Measurements from ENCODE around the gene CCL1. TPM values are rescaled to one million over a fixed set of nuclear protein-coding genes. Genes with fewer than 3 reads are reported as not detected.

CCL1 gene
- total RNA-seq, 2 donors from 2014 or later, result not detected

GRCh38 chr17:34366010-34366409 is 3.0 kb upstream of the CCL1 start:
- no peaks in the 10 kb centered on the region for H3K27me3 ChIP-seq
- H3K9me3 ChIP-seq, result no peaks in the 10 kb centered on the region
- H3K27ac ChIP-seq, result no peak overlapping the region
- no peaks in the 10 kb centered on the region for H3K36me3 ChIP-seq
- H3K4me1 ChIP-seq, result peaks cover 0 to 4% of the 10 kb centered on the region in 2 donors
- TF ChIP-seq CTCF (IDR thresholded peaks at IDR 0.05), result no peak
- no peak overlapping the region for H3K4me3 ChIP-seq
- no peak for DNase-seq (ENCODE audit: low spot score)

- no peak for TF ChIP-seq CTCF (IDR thresholded peaks at IDR 0.05)
- no peak for DNase-seq (ENCODE audit: low spot score)
- no peaks in the 10 kb centered on the region for H3K9me3 ChIP-seq
- no peak overlapping the region for H3K27ac ChIP-seq
- no peaks in the 10 kb centered on the region for H3K36me3 ChIP-seq
- H3K27me3 ChIP-seq, result no peaks in the 10 kb centered on the region
- H3K4me3 ChIP-seq, result no peak overlapping the region
- H3K4me1 ChIP-seq, result peaks cover 0 to 9% of the 10 kb centered on the region in 2 donors
Observed at GRCh38 chr17:34365340-34365739, 2.3 kb upstream of the CCL1 start.

DNA sequence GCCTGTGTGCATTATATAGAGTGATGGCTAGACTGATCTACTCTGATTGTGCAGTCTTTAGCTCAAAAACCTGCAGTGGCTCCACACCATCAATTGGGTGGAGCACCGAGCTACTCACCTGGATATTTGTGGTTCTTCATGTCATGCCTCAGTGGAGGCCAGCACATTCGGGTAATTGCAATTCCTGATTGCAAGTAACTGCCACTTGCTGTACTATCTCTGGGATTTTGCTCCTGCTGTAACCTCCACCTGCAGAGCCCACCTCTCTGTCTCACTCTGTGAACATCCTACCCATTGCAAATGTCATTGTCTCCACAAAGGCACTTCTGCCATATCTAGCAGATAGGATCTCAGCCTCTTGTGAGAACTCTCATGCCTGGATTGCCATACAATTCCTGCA is 1.7 kb upstream of the CCL1 start:
- H3K36me3 ChIP-seq, result no peaks in the 10 kb centered on the region
- TF ChIP-seq CTCF (IDR thresholded peaks at IDR 0.05), result no peak
- no peaks in the 10 kb centered on the region for H3K9me3 ChIP-seq
- peaks cover 0 to 9% of the 10 kb centered on the region in 2 donors for H3K4me1 ChIP-seq
- H3K4me3 ChIP-seq, result no peak overlapping the region
- no peak for DNase-seq (ENCODE audit: low spot score)
- H3K27me3 ChIP-seq, result no peaks in the 10 kb centered on the region
- no peak overlapping the region for H3K27ac ChIP-seq

DNA sequence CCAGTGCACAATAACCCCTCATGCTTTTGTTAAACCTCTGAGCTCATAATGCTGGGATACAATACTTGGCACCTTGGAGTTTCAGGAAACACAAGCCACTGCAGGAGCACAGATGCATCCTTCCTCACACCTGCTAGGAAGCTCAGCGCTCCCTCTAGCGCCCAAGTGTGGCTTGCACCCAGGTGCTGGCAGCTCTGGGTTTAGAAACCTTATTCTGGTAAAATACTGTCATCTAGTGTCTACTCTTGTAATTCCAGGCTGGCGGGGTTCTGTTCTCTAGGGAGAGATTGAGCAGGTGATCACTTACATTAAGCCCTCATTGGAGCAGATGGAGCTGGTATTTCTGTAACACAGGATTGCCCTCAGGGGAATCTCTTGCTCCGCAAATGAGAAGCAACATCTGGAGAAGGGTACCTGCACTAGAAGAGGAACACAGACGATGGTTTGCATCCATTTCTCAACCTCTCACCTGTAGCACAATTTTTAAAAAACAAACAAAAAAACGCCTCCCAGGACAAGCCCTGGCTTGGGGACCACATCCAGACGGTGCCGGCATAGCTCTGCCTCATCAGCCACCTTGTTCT is 1.5 kb downstream of the CCL1 start:
- TF ChIP-seq CTCF (IDR thresholded peaks at IDR 0.05), result peak; percentile 98 to 100
- Histone ChIP-seq H3K36me3 (no peaks in the 10 kb centered on the region), H3K27ac (no peak overlapping the region), H3K4me1 (peaks cover 0 to 9% of the 10 kb centered on the region in 2 donors), H3K27me3 (no peaks in the 10 kb centered on the region), H3K9me3 (no peaks in the 10 kb centered on the region), H3K4me3 (no peak overlapping the region)
- DNase-seq (ENCODE audit: low spot score), result peak; percentile 88

- H3K36me3 ChIP-seq, result no peaks in the 10 kb centered on the region
- no peak for TF ChIP-seq CTCF (IDR thresholded peaks at IDR 0.05)
- H3K9me3 ChIP-seq, result no peaks in the 10 kb centered on the region
- H3K27ac ChIP-seq, result no peak overlapping the region
- no peak overlapping the region for H3K4me3 ChIP-seq
- H3K4me1 ChIP-seq, result peaks cover 0 to 9% of the 10 kb centered on the region in 2 donors
- no peak for DNase-seq (ENCODE audit: low spot score)
- no peaks in the 10 kb centered on the region for H3K27me3 ChIP-seq
Observed at GRCh38 chr17:34360601-34361270, 2.3 kb downstream of the CCL1 start.
